Breast epithelium (tissue), 3 donors: Measurements from ENCODE around the gene CTNND2.

Experiments used
- POLR2A ChIP-seq: fragments of 450-650 bp; IDR thresholded peaks from one replicate; pipeline ENCODE4 v1.6.1; 2016; ENCODE audit warnings: antibody characterized with exemption, mild to moderate bottlenecking, moderate library complexity
- POLR2AphosphoS5 ChIP-seq, 3 donors: sonication (generic); formaldehyde crosslinking; IDR thresholded peaks; one replicate each; pipeline ENCODE4 v1.6.1; 2017; ENCODE audit warnings: antibody characterized with exemption in 3 of 3
- TF ChIP-seq, protein P1 (sequence below), 3 donors: fragments of 450-650 bp; IDR thresholded peaks; one replicate each; pipeline ENCODE4 v1.5.1; 2016 to 2017; ENCODE audit warnings: antibody characterized with exemption in 3 of 3, mild to moderate bottlenecking in 3 of 3, moderate library complexity in 3 of 3

DNA sequence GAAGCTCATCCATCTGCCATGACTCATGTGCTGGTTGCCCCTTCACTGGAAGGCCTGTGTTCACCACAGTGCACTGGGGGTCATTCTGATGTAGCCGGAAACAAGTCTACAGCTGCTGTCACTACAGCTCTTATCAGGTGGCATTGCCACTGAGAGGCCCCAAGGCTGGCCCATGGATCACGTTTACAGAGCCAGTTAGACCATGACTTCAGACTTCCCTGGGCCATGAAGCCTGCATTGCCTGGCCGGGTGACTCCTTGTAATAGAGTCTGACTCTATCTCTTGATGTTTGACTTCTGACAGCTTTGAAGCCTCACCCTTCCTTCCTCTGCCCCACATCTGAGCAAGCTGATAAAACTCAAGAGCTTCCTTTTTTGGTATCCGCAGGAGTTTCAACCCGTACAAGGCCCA, 669.7 kb downstream of the CTNND2 start:
- TF ChIP-seq, protein P1, sequence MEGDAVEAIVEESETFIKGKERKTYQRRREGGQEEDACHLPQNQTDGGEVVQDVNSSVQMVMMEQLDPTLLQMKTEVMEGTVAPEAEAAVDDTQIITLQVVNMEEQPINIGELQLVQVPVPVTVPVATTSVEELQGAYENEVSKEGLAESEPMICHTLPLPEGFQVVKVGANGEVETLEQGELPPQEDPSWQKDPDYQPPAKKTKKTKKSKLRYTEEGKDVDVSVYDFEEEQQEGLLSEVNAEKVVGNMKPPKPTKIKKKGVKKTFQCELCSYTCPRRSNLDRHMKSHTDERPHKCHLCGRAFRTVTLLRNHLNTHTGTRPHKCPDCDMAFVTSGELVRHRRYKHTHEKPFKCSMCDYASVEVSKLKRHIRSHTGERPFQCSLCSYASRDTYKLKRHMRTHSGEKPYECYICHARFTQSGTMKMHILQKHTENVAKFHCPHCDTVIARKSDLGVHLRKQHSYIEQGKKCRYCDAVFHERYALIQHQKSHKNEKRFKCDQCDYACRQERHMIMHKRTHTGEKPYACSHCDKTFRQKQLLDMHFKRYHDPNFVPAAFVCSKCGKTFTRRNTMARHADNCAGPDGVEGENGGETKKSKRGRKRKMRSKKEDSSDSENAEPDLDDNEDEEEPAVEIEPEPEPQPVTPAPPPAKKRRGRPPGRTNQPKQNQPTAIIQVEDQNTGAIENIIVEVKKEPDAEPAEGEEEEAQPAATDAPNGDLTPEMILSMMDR (IDR thresholded peaks at IDR 0.05) = no peak
- TF ChIP-seq POLR2A (no peak), POLR2AphosphoS5 (IDR thresholded peaks at IDR 0.05) (no peak)
